Activated CD8-positive, alpha-beta T cell treated with anti-CD3 and anti-CD28 coated beads for 36 hours (primary cell): ENCODE measurements around the gene RIC1. TPM values are rescaled to one million over a fixed set of nuclear protein-coding genes. Genes with fewer than 3 reads are reported as not detected.

Source experiments
- ATAC-seq: fragments of 200-7000 bp; cut with Tn5 transposase; one replicate; pipeline ENCODE4 v1.10.0; 2021; ENCODE audit warnings: mild to moderate bottlenecking, moderate library complexity
- CTCF ChIA-PET: fragments of 350-600 bp; sonication (Branson Sonifier 250); formaldehyde crosslinking; loops from one replicate; lab custom pipeline; 2021; ENCODE audit warnings: antibody characterized with exemption; lab: Charles Lee
- POLR2A ChIA-PET: fragments of 350-600 bp; sonication (Branson Sonifier 250); formaldehyde crosslinking; loops from one replicate; lab custom pipeline; 2021; ENCODE audit warnings: antibody characterized with exemption; lab: Charles Lee
- DNase-seq: peaks from one replicate; pipeline ENCODE4 v3.0.0-alpha.2; 2020
- H3K27ac Mint-ChIP-seq: one replicate; pipeline ENCODE4 v1.8.0; 2021; ENCODE audit warnings: mild to moderate bottlenecking, mixed read lengths
- H3K27me3 Mint-ChIP-seq: one replicate; pipeline ENCODE4 v1.8.0; 2021; ENCODE audit warnings: mixed read lengths
- H3K36me3 Mint-ChIP-seq: one replicate; pipeline ENCODE4 v1.8.0; 2021; ENCODE audit warnings: low read depth, mixed read lengths
- H3K4me1 Mint-ChIP-seq: one replicate; pipeline ENCODE4 v1.8.0; 2021; ENCODE audit warnings: low read depth, mixed read lengths
- H3K4me3 Mint-ChIP-seq: one replicate; pipeline ENCODE4 v1.8.0; 2021; ENCODE audit warnings: mild to moderate bottlenecking, moderate library complexity, mixed read lengths
- H3K9me3 Mint-ChIP-seq: one replicate; pipeline ENCODE4 v1.8.0; 2021; ENCODE audit warnings: mixed read lengths
- intact Hi-C: fragments of 100-400 bp; cut with micrococcal nuclease; formaldehyde crosslinking; loops from one replicate; pipeline ENCODE4 v1.10.0; 2022
- total RNA-seq, 2 experiments: library from RNA; stranded (reverse); gene quantifications; one replicate each; pipeline ENCODE4 v1.2.3, GENCODE V29; 2021
- TF ChIP-seq, protein P1 (sequence below): fragments of 200-600 bp; IDR thresholded peaks from one replicate; pipeline ENCODE4 v1.8.0; 2022; ENCODE audit warnings: antibody characterized with exemption, mild to moderate bottlenecking

The RIC1 gene
- total RNA-seq, 2 experiments from 2014 or later, result 14.4 to 14.6 TPM

DNA sequence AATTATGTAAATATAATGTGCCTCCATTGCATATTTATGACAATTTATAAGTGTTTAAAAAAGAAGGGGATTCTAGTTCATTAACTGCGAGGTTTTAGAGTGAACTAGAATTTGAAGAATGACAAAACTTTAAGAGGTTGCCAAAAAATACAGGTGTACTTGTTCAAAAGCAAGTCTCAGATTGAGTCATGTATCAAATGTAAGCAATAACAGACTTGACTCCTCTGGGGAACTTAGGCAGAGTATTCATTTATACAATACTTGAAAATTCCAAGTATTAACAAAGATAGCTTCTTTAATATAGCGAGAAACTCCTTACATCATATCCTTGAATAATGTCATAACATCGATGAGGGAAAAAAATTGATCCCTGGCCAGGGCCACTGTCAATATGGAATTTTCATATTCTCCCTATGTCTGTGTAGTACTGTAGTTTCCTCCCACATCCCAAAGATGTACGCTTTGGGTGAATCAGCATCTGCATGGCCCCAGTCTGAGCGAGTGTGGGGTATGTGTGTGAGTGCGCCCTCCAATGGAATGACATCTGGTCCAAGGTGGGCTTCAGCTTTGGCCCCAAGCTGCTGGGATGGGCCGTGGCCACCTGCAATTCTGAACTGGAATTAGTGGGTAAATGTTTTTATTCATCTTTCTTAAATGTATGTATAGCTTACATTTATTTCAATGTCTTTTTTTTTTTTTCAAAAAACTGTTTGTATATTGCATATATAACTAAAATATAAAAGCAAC, 70.1 kb downstream of the RIC1 start:
- H3K27ac Mint-ChIP-seq, result no peak overlapping the region
- CTCF ChIA-PET, result interaction anchor here (1.8 kb wide), 1 partner anchor 71 kb away, joined by 3 read pairs; no protein-coding TSS in a partner anchor
- DNase-seq (no peak), ATAC-seq (no peak)
- H3K36me3 Mint-ChIP-seq, result peaks cover 22% of the 10 kb centered on the region
- intact Hi-C loops, result no loop called here
- H3K4me3 Mint-ChIP-seq, result no peak overlapping the region
- TF ChIP-seq, protein P1, sequence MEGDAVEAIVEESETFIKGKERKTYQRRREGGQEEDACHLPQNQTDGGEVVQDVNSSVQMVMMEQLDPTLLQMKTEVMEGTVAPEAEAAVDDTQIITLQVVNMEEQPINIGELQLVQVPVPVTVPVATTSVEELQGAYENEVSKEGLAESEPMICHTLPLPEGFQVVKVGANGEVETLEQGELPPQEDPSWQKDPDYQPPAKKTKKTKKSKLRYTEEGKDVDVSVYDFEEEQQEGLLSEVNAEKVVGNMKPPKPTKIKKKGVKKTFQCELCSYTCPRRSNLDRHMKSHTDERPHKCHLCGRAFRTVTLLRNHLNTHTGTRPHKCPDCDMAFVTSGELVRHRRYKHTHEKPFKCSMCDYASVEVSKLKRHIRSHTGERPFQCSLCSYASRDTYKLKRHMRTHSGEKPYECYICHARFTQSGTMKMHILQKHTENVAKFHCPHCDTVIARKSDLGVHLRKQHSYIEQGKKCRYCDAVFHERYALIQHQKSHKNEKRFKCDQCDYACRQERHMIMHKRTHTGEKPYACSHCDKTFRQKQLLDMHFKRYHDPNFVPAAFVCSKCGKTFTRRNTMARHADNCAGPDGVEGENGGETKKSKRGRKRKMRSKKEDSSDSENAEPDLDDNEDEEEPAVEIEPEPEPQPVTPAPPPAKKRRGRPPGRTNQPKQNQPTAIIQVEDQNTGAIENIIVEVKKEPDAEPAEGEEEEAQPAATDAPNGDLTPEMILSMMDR, result no peak
- peaks cover 2% of the 10 kb centered on the region for H3K9me3 Mint-ChIP-seq
- H3K4me1 Mint-ChIP-seq, result peaks cover 10% of the 10 kb centered on the region
- H3K27me3 Mint-ChIP-seq, result no peaks in the 10 kb centered on the region
- POLR2A ChIA-PET, result no interaction called here

DNA sequence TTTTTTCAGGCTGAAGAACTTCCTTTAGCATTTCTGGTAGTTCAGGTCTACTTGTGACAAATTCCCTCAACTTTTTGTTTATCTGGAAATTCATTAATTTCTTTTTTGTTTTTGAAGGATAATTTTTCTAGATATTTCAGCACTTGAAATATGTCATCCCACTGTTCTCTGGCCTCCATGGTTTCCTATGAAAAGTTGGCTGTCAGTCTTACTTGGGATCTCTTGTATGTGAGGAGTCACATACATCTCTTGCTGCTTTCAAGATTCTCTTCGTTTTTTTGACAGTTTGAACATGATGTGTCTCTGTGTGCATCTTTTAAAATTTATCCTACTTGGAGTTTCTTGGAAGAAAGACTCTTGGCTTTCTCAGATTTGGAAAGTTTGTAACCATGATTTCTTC, 79.5 kb downstream of the RIC1 start:
- ChIA-PET POLR2A (no interaction called here), CTCF (no interaction called here)
- Mint-ChIP-seq H3K27ac (no peak overlapping the region), H3K27me3 (no peaks in the 10 kb centered on the region), H3K4me3 (no peak overlapping the region), H3K36me3 (peaks cover 43% of the 10 kb centered on the region), H3K4me1 (no peaks in the 10 kb centered on the region), H3K9me3 (peaks cover 21% of the 10 kb centered on the region)
- ATAC-seq (no peak), DNase-seq (no peak)
- TF ChIP-seq, protein P1, result no peak
- intact Hi-C loops, result no loop called here

DNA sequence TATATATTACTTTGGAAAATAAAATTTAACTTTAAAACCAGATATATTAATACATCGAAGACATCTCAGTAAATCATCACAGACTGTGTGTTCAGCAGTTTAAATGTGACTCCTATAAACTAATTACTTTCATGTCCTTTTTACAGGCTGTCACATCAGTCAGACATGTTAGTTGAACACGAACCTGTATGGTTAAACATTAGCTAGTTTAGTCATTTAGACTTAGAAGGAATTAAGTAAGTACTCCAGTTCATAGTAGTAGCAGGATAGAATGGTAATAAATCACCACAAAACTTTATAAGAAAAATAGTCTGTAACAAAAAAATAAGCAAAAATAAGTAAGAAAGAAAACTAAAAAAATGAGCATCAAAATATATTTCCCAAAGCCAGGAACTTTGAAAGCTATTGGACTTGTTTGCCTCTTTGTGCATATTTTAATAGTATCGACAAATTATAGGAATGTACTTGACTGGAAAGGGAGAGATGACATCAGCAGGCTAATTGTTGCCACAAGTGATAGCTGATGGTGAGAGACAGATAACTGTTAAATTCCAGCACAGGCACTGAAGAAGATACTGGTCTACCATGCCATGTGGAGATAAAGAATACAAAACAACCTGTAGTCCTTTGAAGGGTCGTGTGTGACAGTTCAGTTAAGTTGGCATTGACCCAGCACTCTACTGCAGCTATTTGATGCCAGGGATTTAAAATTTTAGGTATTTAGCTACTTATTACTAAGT, 83.9 kb downstream of the RIC1 start:
- ATAC-seq, result no peak
- TF ChIP-seq, protein P1, result no peak

DNA sequence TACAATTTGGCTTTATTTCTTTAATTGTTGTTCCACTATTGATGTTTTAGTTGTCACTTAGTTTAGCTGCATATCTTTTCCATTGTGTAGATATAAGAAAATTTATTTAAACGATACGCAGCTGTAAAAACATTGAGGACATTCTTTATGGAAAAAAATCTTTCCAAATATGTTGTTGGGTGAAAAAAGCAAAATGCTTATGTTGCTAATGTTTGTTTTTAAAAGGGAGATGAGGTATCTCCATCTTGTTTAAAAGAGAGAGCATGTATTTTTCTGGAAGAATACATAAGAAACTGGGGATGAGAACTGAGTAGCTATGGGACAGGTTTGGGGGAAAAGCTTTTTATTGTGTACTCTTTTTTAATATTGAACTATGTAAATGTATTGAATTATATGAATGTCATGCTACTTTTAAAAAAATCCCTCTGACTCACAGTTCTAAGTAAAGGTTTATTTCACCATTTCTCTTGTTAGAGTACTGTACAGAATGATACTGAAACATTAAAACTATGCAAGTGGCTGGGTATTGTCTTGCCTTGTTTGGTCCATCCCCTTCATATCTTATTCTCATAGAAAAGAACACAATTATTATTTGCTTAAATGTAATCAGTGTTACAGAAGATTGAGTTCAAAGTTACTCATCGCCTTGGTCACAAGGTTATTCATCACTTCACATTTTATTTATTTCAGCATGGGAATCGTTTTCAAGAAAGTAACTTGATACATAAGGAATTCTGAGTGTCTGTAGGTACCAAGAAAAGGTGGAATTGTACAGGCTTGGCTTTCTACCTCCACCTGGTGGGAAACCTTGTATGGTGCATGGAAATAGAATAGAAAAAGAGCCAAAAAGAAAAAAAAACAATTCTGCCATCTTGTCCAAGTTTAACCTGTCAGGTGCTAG, 85.8 kb downstream of the RIC1 start:
- H3K4me3 Mint-ChIP-seq, result no peak overlapping the region
- peaks cover 42% of the 10 kb centered on the region for H3K36me3 Mint-ChIP-seq
- H3K4me1 Mint-ChIP-seq, result peaks cover 10% of the 10 kb centered on the region
- H3K27me3 Mint-ChIP-seq, result no peaks in the 10 kb centered on the region
- DNase-seq, result no peak
- no peak overlapping the region for H3K27ac Mint-ChIP-seq
- ChIA-PET POLR2A (no interaction called here), CTCF (no interaction called here)
- ATAC-seq, result peak; percentile 45
- intact Hi-C loops, result no loop called here
- TF ChIP-seq, protein P1, result no peak
- H3K9me3 Mint-ChIP-seq, result peaks cover 5% of the 10 kb centered on the region

More for the DNA sequence above, 83.9 kb downstream of the RIC1 start:
- peaks cover 56% of the 10 kb centered on the region for H3K36me3 Mint-ChIP-seq
- POLR2A ChIA-PET, result no interaction called here
- CTCF ChIA-PET, result interaction anchor here (0.7 to 1.1 kb wide), 2 partner anchors 113 to 123 kb away, joined by 3 read pairs; no protein-coding TSS in a partner anchor
- intact Hi-C loops, result no loop called here
- no peaks in the 10 kb centered on the region for H3K27me3 Mint-ChIP-seq
- H3K4me3 Mint-ChIP-seq, result no peak overlapping the region
- DNase-seq, result no peak
- no peak overlapping the region for H3K27ac Mint-ChIP-seq
- peaks cover 9% of the 10 kb centered on the region for H3K4me1 Mint-ChIP-seq
- H3K9me3 Mint-ChIP-seq, result peaks cover 18% of the 10 kb centered on the region
